Heart right ventricle (tissue), 16 donors: ENCODE data around the gene UTP15. TPM values are rescaled to one million over a fixed set of nuclear protein-coding genes. Genes with fewer than 3 reads are reported as not detected.

Experiments used
- ATAC-seq, 8 donors: fragments of 200-7000 bp; cut with Tn5 transposase; one replicate each; pipeline ENCODE4 v1.9.1; 2020; ENCODE audit warnings: mild to moderate bottlenecking in 8 of 8, moderate library complexity in 8 of 8, moderate number of reproducible peaks in 1 of 8
- DNase-seq, 2 donors: peaks; one replicate each; pipeline ENCODE4 v3.0.0-alpha.2; 2020
- H3K27ac ChIP-seq, 10 donors: fragments of 200-600 bp; sonication (generic) in 2 of 10; one replicate each; pipeline versions ENCODE4 v1.5.0 to v1.8.0; 2020 to 2022; ENCODE audit warnings: mild to moderate bottlenecking in 3 of 10
- H3K27me3 ChIP-seq, 7 donors: fragments of 200-600 bp; one replicate each; pipeline ENCODE4 v1.8.0; 2021 to 2022; ENCODE audit warnings: mild to moderate bottlenecking in 2 of 7
- H3K36me3 ChIP-seq, 9 donors: fragments of 200-600 bp; sonication (generic) in 1 of 9; one replicate each; pipeline versions ENCODE4 v1.5.0 to v1.8.0; 2020 to 2022; ENCODE audit warnings: mild to moderate bottlenecking in 2 of 9
- H3K4me1 ChIP-seq, 9 donors: fragments of 200-600 bp; sonication (generic) in 1 of 9; one replicate each; pipeline versions ENCODE4 v1.5.0 to v1.8.0; 2020 to 2022; ENCODE audit warnings: mild to moderate bottlenecking in 4 of 9
- H3K4me3 ChIP-seq, 10 donors: fragments of 200-600 bp; sonication (generic) in 2 of 10; one replicate each; pipeline versions ENCODE4 v1.5.0 to v1.8.0; 2020 to 2022; ENCODE audit warnings: mild to moderate bottlenecking in 7 of 10, moderate library complexity in 2 of 10
- H3K9me3 ChIP-seq, 11 donors: fragments of 200-600 bp in 10 of 11; sonication (generic) in 2 of 11; one replicate each; pipeline versions ENCODE4 v1.5.0 to v1.8.0; 2013 to 2022; ENCODE audit warnings: mild to moderate bottlenecking in 2 of 11, control low read depth in 1 of 11, moderate library complexity in 1 of 11
- WGBS, 2 donors: extraction: QIAGEN DNeasy Blood & Tissue Kit; methylation state at CpG; one replicate each; pipeline ENCODE4 v1.1.7; 2013; ENCODE audit warnings: inconsistent platforms in 1 of 2; 5-methylcytosine and 5-hydroxymethylcytosine counted together
- intact Hi-C, 10 donors: fragments of 100-400 bp; cut with DNase I; formaldehyde crosslinking; loops; one replicate each; pipeline versions ENCODE4 v1.11.1 to v1.14.2; 2022
- polyA plus RNA-seq, 2 donors: library from polyadenylated mRNA; stranded (reverse); fragments of 200-250 nt; gene quantifications; one replicate each; pipeline ENCODE4 v1.2.3, GENCODE V29; 2013
- total RNA-seq, 10 donors: library from RNA; stranded (reverse); fragmentation: NEBNext Ultra II Directional in 3 of 10; extraction: Animal tissue kit (Norgen Biotek cat#: 25700) in 3 of 10; gene quantifications; one replicate each; pipeline versions ENCODE4 v1.2.1 to v1.2.4, GENCODE V29; 2021 to 2023
- TF ChIP-seq, protein P1 (sequence below), 9 donors: fragments of 200-600 bp; sonication (generic) in 2 of 9; IDR thresholded peaks; one replicate each; pipeline versions ENCODE4 v1.5.0 to v1.8.0; 2021 to 2022; ENCODE audit warnings: antibody characterized with exemption in 9 of 9, mild to moderate bottlenecking in 5 of 9, moderate library complexity in 1 of 9
- donor health status: Arrhythmogenic right ventricular cardiomyopathy.
- donor health status: ischemic (EF 13 %, LVEDD 7.1; RV severe dilation, severe dysfunction).
- donor health status: healthy with polysubstance abuse.
- donor health status: DM: no; HTN: yes; CAD: no.
- donor health status: DM: no; HTN: no; CAD: no.
- donor health status: ischemic (EF 25% LVEDD 6.9; RV normal size, moderate dysfunction).
- donor health status: ischemic (EF 25% LVEDD 5.7; RV mildly dilated, moderate dysfunction).
- donor health status: healthy.
- donor health status: DM: yes; HTN: yes; CAD: no.
- donor health status: Ischemic cardiomyopathy.
- donor health status: ischemic (EF 35%, LVEDD 5.7; RV mildly dilated, moderate dysfunction).
- donor health status: nonischemic (EF 11% LVEDD 7.7; RV severe dilation, severe dysfunction).
- donor health status: DM: yes; HTN: yes; CAD: no.
- donor health status: PGD.
- donor health status: ischemic (EF 29% LVEDD 5.4; RV normal size, mild dysfunction).
- donor health status: nonischemic (EF 23%, LVEDD 6.1; RV moderate dilation, normal function).

The UTP15 gene
- total and polyA plus RNA-seq, 12 donors = 2.6 to 15.0 (median 10.2) TPM

DNA sequence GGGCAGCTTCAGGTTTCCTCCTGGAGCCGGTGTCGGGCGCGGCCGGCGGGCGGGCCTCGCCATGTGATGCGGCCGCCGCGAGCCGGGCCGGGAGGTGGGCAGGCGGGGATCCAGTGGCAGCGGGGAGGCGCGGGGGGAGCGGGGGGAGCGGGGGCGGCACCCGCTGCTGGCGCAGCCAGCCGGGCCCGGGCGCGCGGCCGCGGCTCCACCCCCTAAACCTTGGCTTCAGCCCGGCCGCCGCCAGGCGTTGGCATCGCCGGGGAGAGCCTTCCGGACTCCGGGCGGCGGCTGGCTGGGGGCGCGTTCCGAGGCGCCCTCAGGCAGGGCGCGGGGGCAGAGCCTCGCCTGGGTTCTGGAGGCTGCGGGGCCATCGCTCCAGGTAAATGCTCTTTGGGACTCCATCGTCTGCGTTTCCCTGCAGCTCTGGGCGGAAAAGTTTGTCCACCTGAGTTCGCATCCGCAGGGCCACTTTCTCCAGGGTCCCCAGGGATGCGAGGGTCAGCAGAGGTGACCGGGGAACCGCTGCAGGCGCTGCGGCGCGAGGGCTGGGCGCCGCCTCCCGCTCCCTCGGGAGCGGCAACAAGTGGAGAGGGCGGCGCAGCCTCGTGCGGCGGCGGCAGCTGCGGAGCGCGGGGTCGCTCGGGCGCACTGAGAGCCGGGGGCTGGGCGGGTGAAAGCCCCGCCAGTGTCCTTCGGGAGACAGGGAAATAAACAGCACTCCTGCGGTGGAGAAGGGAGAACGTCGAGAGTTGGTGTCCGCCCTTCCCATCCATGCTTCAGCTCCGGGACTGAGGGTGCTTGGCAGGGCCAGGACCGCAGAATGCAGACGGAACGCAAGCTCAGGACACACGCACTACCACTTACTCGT is 60.6 kb downstream of the UTP15 start, which contains the start of gene ARHGEF28:
Gene ARHGEF28, plus strand, starts transcription at position 253 of the 868 bp plus-strand sequence. CDS start 58,656 bp downstream, outside the sequence.
- 1% methylated on average over 76 to 92 of the region's 92 CpGs for WGBS, 2 donors
- peaks cover 0 to 23% (median 14%) of the 10 kb centered on the region in 9 donors for H3K4me1 ChIP-seq
- intact Hi-C loops = no loop called here
- peak within 1 kb of the TSS; percentile 0 to 75 (median 68) for H3K4me3 ChIP-seq
- TF ChIP-seq, protein P1, sequence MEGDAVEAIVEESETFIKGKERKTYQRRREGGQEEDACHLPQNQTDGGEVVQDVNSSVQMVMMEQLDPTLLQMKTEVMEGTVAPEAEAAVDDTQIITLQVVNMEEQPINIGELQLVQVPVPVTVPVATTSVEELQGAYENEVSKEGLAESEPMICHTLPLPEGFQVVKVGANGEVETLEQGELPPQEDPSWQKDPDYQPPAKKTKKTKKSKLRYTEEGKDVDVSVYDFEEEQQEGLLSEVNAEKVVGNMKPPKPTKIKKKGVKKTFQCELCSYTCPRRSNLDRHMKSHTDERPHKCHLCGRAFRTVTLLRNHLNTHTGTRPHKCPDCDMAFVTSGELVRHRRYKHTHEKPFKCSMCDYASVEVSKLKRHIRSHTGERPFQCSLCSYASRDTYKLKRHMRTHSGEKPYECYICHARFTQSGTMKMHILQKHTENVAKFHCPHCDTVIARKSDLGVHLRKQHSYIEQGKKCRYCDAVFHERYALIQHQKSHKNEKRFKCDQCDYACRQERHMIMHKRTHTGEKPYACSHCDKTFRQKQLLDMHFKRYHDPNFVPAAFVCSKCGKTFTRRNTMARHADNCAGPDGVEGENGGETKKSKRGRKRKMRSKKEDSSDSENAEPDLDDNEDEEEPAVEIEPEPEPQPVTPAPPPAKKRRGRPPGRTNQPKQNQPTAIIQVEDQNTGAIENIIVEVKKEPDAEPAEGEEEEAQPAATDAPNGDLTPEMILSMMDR (IDR thresholded peaks at IDR 0.05) = no peak
- peak; percentile 36 to 50 for DNase-seq
- no peaks in the 10 kb centered on the region for H3K36me3 ChIP-seq
- ATAC-seq = peak; percentile 76 to 93 (median 87)
- peaks cover 0 to 40% (median 8%) of the 10 kb centered on the region in 7 donors for H3K27me3 ChIP-seq
- H3K27ac ChIP-seq = peak within 1 kb of the TSS in 6 of 10 donors; percentile 38 to 77 (median 59)
- H3K9me3 ChIP-seq = no peaks in the 10 kb centered on the region

DNA sequence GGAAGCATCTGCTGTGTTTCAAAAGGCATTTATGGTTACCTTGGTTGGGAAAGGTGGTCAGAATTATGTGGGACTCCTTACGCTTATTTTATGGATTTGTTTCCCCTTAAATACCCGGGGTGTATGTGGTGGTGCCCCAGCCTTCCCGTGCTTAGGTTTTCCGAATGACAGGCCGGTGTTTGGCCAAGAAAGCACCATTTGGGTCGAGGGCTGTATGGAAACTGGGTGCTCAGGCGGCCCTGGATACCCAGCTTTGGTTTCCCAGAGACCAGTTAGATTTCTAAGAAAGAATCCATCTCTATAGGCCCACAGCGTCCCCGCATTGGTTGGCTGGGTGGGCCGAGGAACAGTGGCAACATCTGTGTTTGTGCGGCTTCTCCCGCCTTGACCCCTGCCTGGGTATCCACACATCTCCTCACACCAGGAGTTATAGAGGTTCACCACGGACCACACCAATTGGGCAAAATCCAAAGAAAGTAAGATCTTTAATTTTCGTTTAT is 61.3 kb downstream of the UTP15 start:
- Histone ChIP-seq H3K27me3 (peaks cover 0 to 40% (median 8%) of the 10 kb centered on the region in 7 donors), H3K36me3 (no peaks in the 10 kb centered on the region), H3K9me3 (no peaks in the 10 kb centered on the region), H3K27ac (peak overlapping the region in 2 of 10 donors; percentile 73 to 77), H3K4me1 (peaks cover 0 to 23% (median 14%) of the 10 kb centered on the region in 9 donors), H3K4me3 (peak overlapping the region in 9 of 10 donors; percentile 48 to 75 (median 69))
- WGBS, 2 donors = 75 to 76% methylated on average over 14 of the region's 14 CpGs
- TF ChIP-seq, protein P1 (IDR thresholded peaks at IDR 0.05) = no peak
- ATAC-seq (no peak), DNase-seq (no peak)
- intact Hi-C loops = no loop called here

DNA sequence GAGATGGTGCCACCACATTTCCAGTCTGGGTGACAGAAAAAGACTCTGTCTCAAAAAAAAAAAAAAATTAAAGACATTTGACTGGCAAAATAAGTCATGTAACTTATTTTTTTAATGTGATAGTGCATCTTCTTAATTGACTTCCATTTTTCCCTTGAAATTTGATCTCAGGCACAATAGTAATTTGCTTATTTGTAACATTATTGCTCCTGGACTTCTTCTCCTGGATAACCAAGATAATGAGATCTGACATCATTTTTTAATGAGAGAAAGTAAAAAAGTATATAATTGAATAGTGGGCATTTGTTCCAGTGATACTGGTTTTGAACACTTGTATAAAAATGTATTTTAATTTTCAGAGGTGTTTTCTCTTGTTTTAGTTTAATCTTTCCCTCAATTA is 63.9 kb downstream of the UTP15 start:
- Histone ChIP-seq H3K4me3 (no peak overlapping the region), H3K36me3 (no peaks in the 10 kb centered on the region), H3K9me3 (no peaks in the 10 kb centered on the region), H3K27me3 (peaks cover 0 to 40% (median 8%) of the 10 kb centered on the region in 7 donors), H3K27ac (no peak overlapping the region), H3K4me1 (peaks cover 0 to 23% (median 14%) of the 10 kb centered on the region in 9 donors)
- DNase-seq (no peak), ATAC-seq (no peak)
- TF ChIP-seq, protein P1 (IDR thresholded peaks at IDR 0.05) = no peak
- intact Hi-C loops = no loop called here

DNA sequence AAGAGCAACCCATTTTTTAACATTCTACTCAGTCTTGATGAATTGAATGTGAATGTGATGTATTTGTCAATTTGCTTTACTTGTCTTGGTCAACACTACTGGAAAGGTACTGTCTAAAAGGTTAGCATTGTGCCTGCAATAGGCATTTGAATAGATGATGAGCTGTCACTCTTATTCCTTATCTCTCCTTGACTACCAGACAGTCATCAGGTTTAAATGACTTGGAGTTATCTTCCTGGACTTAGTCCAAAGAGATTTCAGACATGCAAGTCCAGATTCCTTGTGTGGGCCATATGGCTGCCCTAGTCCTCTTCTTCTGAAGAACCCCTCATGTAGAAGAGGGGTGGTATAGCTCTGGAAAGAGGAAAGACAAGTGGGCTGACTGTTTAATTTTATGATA is 65.2 kb downstream of the UTP15 start:
- H3K27ac ChIP-seq = no peak overlapping the region
- no peaks in the 10 kb centered on the region for H3K9me3 ChIP-seq
- no peaks in the 10 kb centered on the region for H3K36me3 ChIP-seq
- no peak for DNase-seq
- H3K4me1 ChIP-seq = peaks cover 0 to 12% (median 8%) of the 10 kb centered on the region in 9 donors
- no peak for ATAC-seq
- intact Hi-C loops = no loop called here
- H3K27me3 ChIP-seq = peaks cover 0 to 37% (median 8%) of the 10 kb centered on the region in 7 donors
- H3K4me3 ChIP-seq = no peak overlapping the region
- TF ChIP-seq, protein P1 (IDR thresholded peaks at IDR 0.05) = no peak
